Pancreas (tissue), 10 donors: ENCODE results near the gene SERBP1. TPM values are rescaled to one million over a fixed set of nuclear protein-coding genes. Genes with fewer than 3 reads are reported as not detected.
"Not testable (repeated sequence)": the region's sequence is repeated elsewhere in the genome, so short reads cannot be mapped to it uniquely, and the experiment has no call there.

Source experiments
- ATAC-seq, 4 donors: fragments of 200-7000 bp; cut with Tn5 transposase; one replicate each; pipeline versions ENCODE4 v1.8.0 to v1.9.1; 2020; ENCODE audit warnings: mild to moderate bottlenecking in 4 of 4, moderate library complexity in 4 of 4
- DNase-seq, 6 donors: peaks; one replicate each; pipeline ENCODE4 v3.0.0-alpha.2; 2020
- FAIRE-seq: peaks from 2 replicates; lab custom pipeline; 2012; peaks lifted over from hg19 to GRCh38; lab: Jason Lieb, UNC
- H3K27ac ChIP-seq, 4 donors: fragments of 200-600 bp; sonication (generic); 1 replicate in 3 of 4; 2 replicates in 1 of 4; pipeline versions ENCODE4 v1.5.0 to v1.8.0; 2020
- H3K27me3 ChIP-seq, 4 donors: fragments of 200-600 bp; one replicate each; pipeline ENCODE4 v1.8.0; 2021
- H3K36me3 ChIP-seq, 3 donors: fragments of 200-600 bp; sonication (generic) in 1 of 3; one replicate each; pipeline versions ENCODE4 v1.5.0 to v1.8.0; 2020 to 2021
- H3K4me1 ChIP-seq, 3 donors: fragments of 200-600 bp; one replicate each; pipeline ENCODE4 v1.8.0; 2021
- H3K4me3 ChIP-seq, 4 donors: fragments of 200-600 bp; sonication (generic) in 2 of 4; one replicate each; pipeline versions ENCODE4 v1.5.0 to v1.8.0; 2020 to 2021
- H3K9me3 ChIP-seq, 4 donors: fragments of 200-600 bp; one replicate each; pipeline ENCODE4 v1.8.0; 2021
- WGBS, 2 donors: extraction: QIAGEN DNeasy Blood & Tissue Kit; methylation state at CpG; one replicate each; pipeline ENCODE4 v1.1.7; 2013; 5-methylcytosine and 5-hydroxymethylcytosine counted together
- intact Hi-C, 3 donors: fragments of 100-400 bp; cut with DNase I; formaldehyde crosslinking; loops; one replicate each; pipeline versions ENCODE4 v1.11.1 to v1.14.2; 2022
- polyA plus RNA-seq, 2 donors: library from polyadenylated mRNA; stranded (reverse); fragments of 200-250 nt; gene quantifications; one replicate each; pipeline ENCODE4 v1.2.3, GENCODE V29; 2013
- total RNA-seq, 6 donors: library from RNA; stranded (reverse); fragmentation: NEBNext Ultra II Directional in 4 of 6; extraction: Animal tissue kit (Norgen Biotek cat#: 25700) in 4 of 6; gene quantifications; one replicate each; pipeline versions ENCODE4 v1.2.1 to v1.2.4, GENCODE V29; 2021 to 2023
- TF ChIP-seq, protein P1 (sequence below), 4 donors: fragments of 200-600 bp; sonication (generic) in 3 of 4; IDR thresholded peaks; one replicate each; pipeline versions ENCODE4 v1.5.0 to v1.8.0; 2021; ENCODE audit warnings: antibody characterized with exemption in 4 of 4
- donor health status: healthy with polysubstance abuse.
- donor health status: DM: no; HTN: no; CAD: no; lungs with moderate emphysema.
- donor health status: DM: no; HTN: no; CAD: no.
- donor health status: control.
- donor health status: control.
- donor health status: Bipolar disorder and iron deficiency.
- donor health status: DM: yes; HTN: yes; CAD: no.
- donor health status: DM: no; HTN: no; CAD: no.
- donor health status: DM: no; HTN: no; CAD: no.
- donor health status: DM: yes; HTN: yes; CAD: no.

Gene SERBP1
- total and polyA plus RNA-seq, 8 donors: 38.8 to 138 (median 87.2) TPM

- FAIRE-seq: no peak
- intact Hi-C loops: no loop called here
- TF ChIP-seq, protein P1, sequence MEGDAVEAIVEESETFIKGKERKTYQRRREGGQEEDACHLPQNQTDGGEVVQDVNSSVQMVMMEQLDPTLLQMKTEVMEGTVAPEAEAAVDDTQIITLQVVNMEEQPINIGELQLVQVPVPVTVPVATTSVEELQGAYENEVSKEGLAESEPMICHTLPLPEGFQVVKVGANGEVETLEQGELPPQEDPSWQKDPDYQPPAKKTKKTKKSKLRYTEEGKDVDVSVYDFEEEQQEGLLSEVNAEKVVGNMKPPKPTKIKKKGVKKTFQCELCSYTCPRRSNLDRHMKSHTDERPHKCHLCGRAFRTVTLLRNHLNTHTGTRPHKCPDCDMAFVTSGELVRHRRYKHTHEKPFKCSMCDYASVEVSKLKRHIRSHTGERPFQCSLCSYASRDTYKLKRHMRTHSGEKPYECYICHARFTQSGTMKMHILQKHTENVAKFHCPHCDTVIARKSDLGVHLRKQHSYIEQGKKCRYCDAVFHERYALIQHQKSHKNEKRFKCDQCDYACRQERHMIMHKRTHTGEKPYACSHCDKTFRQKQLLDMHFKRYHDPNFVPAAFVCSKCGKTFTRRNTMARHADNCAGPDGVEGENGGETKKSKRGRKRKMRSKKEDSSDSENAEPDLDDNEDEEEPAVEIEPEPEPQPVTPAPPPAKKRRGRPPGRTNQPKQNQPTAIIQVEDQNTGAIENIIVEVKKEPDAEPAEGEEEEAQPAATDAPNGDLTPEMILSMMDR (IDR thresholded peaks at IDR 0.05): no peak
These were observed 15.6 kb downstream of the SERBP1 start for GRCh38 chr1:67414574-67414973.

GRCh38 chr1:67413101-67413500 lies 17.1 kb downstream of the SERBP1 start:
- H3K27ac ChIP-seq, intact Hi-C loops, H3K4me3 ChIP-seq, DNase-seq, H3K27me3 ChIP-seq, FAIRE-seq, H3K4me1 ChIP-seq, H3K9me3 ChIP-seq, ATAC-seq: not testable (repeated sequence)
- peaks cover 3 to 64% (median 22%) of the 10 kb centered on the region in 3 donors for H3K36me3 ChIP-seq
- 71 to 81% methylated on average over 2 of the region's 2 CpGs for whole genome bisulfite sequencing, 2 donors

More at GRCh38 chr1:67414574-67414973, 15.6 kb downstream of the SERBP1 start:
- ATAC-seq (no peak), DNase-seq (no peak)
- Histone ChIP-seq H3K27me3 (no peaks in the 10 kb centered on the region), H3K4me1 (peaks cover 0 to 4% (median 0%) of the 10 kb centered on the region in 3 donors), H3K9me3 (no peaks in the 10 kb centered on the region), H3K36me3 (peaks cover 3 to 78% (median 24%) of the 10 kb centered on the region in 3 donors), H3K4me3 (no peak overlapping the region), H3K27ac (no peak overlapping the region)
- 92 to 93% methylated on average over 2 of the region's 2 CpGs for WGBS, 2 donors

DNA sequence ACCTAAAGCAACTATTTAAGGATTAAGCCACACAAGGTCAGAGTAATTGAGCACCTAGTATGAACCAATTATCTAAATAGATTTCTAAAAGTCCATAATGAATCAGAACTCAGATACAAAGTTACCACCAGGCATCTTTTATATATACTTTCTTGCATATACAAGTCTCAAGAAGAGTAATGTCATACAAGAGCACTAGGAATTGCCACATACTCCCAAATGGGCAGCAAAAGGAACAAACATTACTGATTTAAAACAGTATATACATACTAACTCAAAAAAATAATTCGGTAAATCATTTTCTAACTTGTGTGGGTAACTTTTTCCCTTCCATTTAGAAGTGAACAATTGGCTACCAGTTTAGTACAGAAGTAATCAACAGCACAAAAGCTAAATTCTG lies 22.1 kb downstream of the SERBP1 start:
- DNase-seq (no peak), FAIRE-seq (no peak), ATAC-seq (no peak)
- Histone ChIP-seq H3K4me3 (no peak overlapping the region), H3K36me3 (peaks cover 0 to 23% (median 0%) of the 10 kb centered on the region in 3 donors), H3K27me3 (no peaks in the 10 kb centered on the region), H3K27ac (no peak overlapping the region), H3K9me3 (no peaks in the 10 kb centered on the region), H3K4me1 (peaks cover 0 to 4% (median 0%) of the 10 kb centered on the region in 3 donors)
- intact Hi-C loops: no loop called here
- 88 to 93% methylated on average over 1 of the region's 1 CpG for WGBS, 2 donors
- TF ChIP-seq, protein P1 (IDR thresholded peaks at IDR 0.05): no peak

DNA sequence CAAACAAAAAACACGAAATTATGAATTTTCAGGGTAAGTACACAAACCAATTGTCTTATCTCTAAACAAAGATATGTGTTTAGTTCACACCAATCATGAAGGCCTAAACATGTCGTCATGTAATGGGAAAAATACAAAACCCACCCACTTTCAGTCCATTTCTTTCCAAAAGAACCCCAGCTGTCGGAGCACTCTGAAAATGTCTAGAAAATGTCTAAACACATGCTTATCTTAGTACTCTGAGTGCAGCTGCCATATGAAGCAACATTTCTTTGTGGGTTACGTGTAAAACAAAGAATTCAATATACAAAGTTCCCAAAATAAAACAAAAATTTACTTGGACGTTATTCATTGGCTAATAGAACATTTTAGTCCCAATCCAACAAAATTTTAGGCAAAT lies 22.7 kb downstream of the SERBP1 start:
- ATAC-seq: no peak
- DNase-seq: no peak
- TF ChIP-seq, protein P1 (IDR thresholded peaks at IDR 0.05): no peak
- Histone ChIP-seq H3K27me3 (no peaks in the 10 kb centered on the region), H3K4me3 (no peak overlapping the region), H3K36me3 (peaks cover 0 to 19% (median 0%) of the 10 kb centered on the region in 3 donors), H3K9me3 (no peaks in the 10 kb centered on the region), H3K4me1 (peaks cover 0 to 4% (median 0%) of the 10 kb centered on the region in 3 donors), H3K27ac (no peak overlapping the region)
- intact Hi-C loops: no loop called here
- 76 to 77% methylated on average over 5 of the region's 5 CpGs for WGBS, 2 donors
- FAIRE-seq: no peak

DNA sequence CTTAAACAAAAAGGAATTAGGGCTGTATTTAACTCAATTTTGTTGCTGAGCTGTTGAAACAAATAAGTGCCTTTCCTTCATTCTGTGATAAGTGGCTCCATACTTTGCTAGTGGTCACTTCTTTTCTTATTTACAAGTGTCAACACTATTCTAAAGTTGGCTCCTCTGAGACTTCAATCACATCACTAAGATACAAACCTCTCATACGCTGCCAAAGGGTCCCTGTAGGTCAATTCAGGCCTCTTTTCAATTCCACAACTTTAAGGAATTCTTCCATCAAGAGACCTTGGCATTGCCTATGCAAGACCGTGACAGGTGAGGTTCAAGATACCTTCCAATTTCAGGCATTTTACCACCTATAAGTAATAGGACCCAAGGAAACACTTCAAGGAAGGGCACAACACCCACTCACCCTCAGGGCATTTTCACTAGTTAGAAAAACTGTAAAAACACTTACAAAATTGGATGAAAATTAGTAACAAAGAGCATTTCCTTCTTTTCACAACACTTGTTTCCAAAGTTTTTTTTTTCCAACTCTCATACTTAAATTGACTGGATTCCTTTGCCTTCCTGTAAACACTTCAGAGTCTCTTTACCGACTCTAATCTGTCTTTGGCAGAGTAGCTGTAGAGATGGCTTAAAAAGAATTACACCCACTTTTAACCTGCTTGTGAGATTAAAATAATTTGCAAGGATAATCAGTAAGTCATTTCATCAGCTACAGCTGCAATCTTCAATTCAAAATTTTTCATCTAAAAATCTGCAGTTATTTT lies 24.5 kb downstream of the SERBP1 start:
- Histone ChIP-seq H3K4me1 (peaks cover 0 to 4% (median 0%) of the 10 kb centered on the region in 3 donors), H3K27ac (no peak overlapping the region), H3K27me3 (no peaks in the 10 kb centered on the region), H3K9me3 (no peaks in the 10 kb centered on the region), H3K36me3 (peaks cover 0 to 4% (median 0%) of the 10 kb centered on the region in 3 donors), H3K4me3 (no peak overlapping the region)
- ATAC-seq: peak in 1 of 4 donors; percentile 14
- intact Hi-C loops: no loop called here
- TF ChIP-seq, protein P1 (IDR thresholded peaks at IDR 0.05): no peak
- no peak for DNase-seq
- FAIRE-seq: no peak
- WGBS, 2 donors: 41 to 44% methylated on average over 3 of the region's 3 CpGs
